Right atrium auricular region (tissue), 2 donors: ENCODE results near the gene CST11. TPM values are rescaled to one million over a fixed set of nuclear protein-coding genes. Genes with fewer than 3 reads are reported as not detected.
"Not testable (repeated sequence)": the region's sequence is repeated elsewhere in the genome, so short reads cannot be mapped to it uniquely, and the experiment has no call there.

Experiments
- DNase-seq: peaks from one replicate; pipeline ENCODE4 v3.0.0-alpha.2; 2019; ENCODE audit warnings: low spot score
- H3K27ac ChIP-seq, 2 donors: fragments of 200-600 bp; sonication (generic); 1 replicate in 1 of 2; 2 replicates in 1 of 2; pipeline ENCODE4 v1.5.1; 2016 to 2019
- H3K27me3 ChIP-seq, 2 donors: fragments of 200-600 bp; sonication (generic); one replicate each; pipeline versions ENCODE4 v1.5.1 to v1.6.0; 2017 to 2019
- H3K36me3 ChIP-seq: fragments of 200-600 bp; sonication (generic); one replicate; pipeline ENCODE4 v1.5.1; 2016
- H3K4me1 ChIP-seq, 2 donors: fragments of 200-600 bp; sonication (generic); one replicate each; pipeline versions ENCODE4 v1.5.1 to v1.6.0; 2017 to 2019
- H3K4me3 ChIP-seq, 2 donors: fragments of 200-600 bp; sonication (generic); 1 replicate in 1 of 2; 2 replicates in 1 of 2; pipeline ENCODE4 v1.5.1; 2017 to 2019; ENCODE audit warnings: mild to moderate bottlenecking in 1 of 2, moderate library complexity in 1 of 2
- H3K9me3 ChIP-seq, 2 donors: fragments of 200-600 bp; sonication (generic); one replicate each; pipeline ENCODE4 v1.5.1; 2019
- total RNA-seq, 2 donors: library from RNA; depleted of rRNA; stranded (reverse); fragments of >200 nt; gene quantifications; one replicate each; pipeline ENCODE4 v1.1.0, GENCODE V29; 2016
- TF ChIP-seq, protein P1 (sequence below), 2 donors: fragments of 200-600 bp; sonication (generic); IDR thresholded peaks; one replicate each; pipeline ENCODE4 v1.5.1; 2019; ENCODE audit warnings: antibody characterized with exemption in 2 of 2

Gene CST11
- total RNA-seq, 2 donors from 2014 or later: not detected

DNA sequence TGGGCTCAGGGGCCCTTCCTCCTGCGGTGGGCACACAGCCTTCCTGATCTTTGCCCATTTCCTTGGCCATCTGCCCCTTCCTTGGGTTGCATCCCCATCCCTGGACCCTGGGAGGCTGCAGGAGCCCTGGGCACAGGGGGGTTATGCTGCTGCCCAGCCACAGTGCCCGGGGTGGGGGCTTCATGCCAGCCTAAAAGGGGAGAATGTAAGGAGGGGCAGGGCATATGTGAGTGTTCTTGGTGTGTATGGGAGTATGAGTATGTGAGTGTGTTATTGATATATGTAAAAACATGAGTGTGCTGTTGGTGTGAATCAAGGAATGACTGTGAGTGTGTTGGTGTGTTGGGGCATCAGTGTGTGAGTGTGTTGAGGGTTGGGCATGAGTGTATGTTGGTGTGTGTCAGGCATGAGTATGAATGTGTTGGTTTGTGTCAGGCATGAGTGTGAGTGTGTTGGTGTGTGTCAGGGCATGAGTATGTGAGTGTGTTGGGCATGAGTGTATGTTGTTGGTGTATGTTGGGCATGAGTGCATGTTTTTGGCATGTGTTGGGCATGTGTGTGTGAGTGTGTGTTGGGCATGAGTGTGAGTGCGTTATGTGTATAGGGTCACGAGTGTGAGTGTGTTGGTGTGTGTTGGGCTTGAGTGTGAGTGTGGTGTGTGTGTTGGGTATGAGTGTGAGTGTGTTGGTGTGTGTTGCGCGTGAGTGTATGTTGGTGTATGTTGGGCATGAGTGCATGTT is 23.5 kb upstream of the CST11 start:
- H3K27ac ChIP-seq: no peak overlapping the region
- no peaks in the 10 kb centered on the region for H3K27me3 ChIP-seq
- no peak overlapping the region for H3K4me3 ChIP-seq
- TF ChIP-seq, protein P1, sequence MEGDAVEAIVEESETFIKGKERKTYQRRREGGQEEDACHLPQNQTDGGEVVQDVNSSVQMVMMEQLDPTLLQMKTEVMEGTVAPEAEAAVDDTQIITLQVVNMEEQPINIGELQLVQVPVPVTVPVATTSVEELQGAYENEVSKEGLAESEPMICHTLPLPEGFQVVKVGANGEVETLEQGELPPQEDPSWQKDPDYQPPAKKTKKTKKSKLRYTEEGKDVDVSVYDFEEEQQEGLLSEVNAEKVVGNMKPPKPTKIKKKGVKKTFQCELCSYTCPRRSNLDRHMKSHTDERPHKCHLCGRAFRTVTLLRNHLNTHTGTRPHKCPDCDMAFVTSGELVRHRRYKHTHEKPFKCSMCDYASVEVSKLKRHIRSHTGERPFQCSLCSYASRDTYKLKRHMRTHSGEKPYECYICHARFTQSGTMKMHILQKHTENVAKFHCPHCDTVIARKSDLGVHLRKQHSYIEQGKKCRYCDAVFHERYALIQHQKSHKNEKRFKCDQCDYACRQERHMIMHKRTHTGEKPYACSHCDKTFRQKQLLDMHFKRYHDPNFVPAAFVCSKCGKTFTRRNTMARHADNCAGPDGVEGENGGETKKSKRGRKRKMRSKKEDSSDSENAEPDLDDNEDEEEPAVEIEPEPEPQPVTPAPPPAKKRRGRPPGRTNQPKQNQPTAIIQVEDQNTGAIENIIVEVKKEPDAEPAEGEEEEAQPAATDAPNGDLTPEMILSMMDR (IDR thresholded peaks at IDR 0.05): no peak
- no peaks in the 10 kb centered on the region for H3K36me3 ChIP-seq
- DNase-seq: no peak
- H3K4me1 ChIP-seq: no peaks in the 10 kb centered on the region
- H3K9me3 ChIP-seq: no peaks in the 10 kb centered on the region

DNA sequence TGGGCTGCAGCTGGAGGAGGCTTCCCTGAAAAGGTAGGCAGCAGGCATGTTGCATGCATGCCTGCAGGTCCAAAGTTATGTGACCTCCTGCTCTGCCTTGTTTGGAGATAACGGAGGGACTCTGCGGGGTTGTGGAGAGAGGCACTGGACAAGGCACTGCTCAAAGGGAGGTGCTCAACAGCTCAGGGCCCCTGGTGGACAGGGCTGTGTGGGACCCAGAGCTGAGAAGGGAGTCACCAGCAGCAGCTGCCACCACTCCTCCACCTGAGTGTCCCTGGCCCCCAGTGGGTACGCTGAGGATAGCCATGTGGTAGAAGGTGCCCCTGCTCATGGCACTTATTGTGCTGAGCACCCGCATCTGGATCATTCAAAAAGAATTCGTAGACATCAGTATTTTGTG is 22.7 kb upstream of the CST11 start:
- H3K27ac ChIP-seq: no peak overlapping the region
- no peaks in the 10 kb centered on the region for H3K9me3 ChIP-seq
- TF ChIP-seq, protein P1 (IDR thresholded peaks at IDR 0.05): no peak
- no peaks in the 10 kb centered on the region for H3K27me3 ChIP-seq
- no peak for DNase-seq
- H3K4me1 ChIP-seq: no peaks in the 10 kb centered on the region
- no peaks in the 10 kb centered on the region for H3K36me3 ChIP-seq
- no peak overlapping the region for H3K4me3 ChIP-seq

DNA sequence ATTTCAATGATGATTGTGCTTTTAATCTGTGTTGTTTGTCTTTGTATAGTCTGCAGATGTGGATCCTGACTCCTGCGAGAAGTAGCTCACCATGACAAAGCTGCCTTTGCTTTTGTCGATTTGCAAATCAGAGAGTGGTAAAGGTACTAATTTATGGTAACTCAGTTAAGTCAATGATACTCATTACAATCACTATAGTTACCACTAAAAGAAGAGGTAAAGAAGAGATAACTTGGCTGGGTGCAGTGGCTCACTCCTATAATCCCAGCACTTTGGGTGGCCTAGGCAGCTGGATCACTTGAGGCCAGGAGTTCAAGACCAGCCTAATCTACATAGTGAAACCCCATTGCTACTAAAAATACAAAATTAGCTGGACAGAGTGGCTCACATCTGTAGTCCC is 20.6 kb upstream of the CST11 start:
- not testable (repeated sequence) for H3K27me3 ChIP-seq, H3K4me3 ChIP-seq, H3K36me3 ChIP-seq, DNase-seq, H3K27ac ChIP-seq, H3K4me1 ChIP-seq, H3K9me3 ChIP-seq

DNA sequence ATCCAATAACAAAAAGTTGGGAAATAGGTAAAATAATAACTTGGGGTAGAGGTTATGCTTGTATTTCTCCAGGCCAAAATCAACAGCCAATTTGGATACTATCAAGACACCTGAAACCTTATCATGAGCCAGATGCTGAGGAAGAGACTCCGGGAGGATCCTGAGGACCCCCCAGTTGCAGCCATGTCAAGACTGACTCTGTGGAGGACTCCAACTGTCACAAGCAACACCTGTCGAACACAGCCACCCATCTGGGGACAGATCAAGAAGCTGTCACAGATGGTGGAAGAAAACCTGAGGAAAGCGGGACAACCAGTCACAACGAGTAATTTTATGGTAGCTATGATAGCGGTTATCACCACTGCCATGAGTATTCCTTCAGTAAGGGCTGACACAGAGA is 19.6 kb upstream of the CST11 start:
- not testable (repeated sequence) for DNase-seq, H3K27ac ChIP-seq, H3K27me3 ChIP-seq, H3K36me3 ChIP-seq, H3K4me1 ChIP-seq, H3K9me3 ChIP-seq, H3K4me3 ChIP-seq

DNA sequence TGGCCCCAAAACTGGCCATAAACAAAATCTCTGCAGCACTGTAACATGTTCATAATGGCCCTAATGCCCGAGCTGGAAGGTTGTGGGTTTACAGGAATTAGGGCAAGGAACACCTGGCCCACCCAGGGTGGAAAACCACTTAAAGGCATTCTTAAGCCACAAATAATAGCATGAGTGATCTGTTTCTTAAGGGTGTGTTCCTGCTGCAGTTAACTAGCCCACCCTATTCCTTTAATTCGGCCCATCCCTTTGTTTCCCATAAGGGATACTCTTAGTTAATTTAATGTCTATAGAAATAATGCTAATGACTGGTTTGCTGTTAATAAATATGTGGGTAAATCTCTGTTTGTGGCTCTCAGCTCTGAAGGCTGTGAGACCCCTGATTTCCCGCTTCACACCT is 14.3 kb upstream of the CST11 start:
- H3K36me3 ChIP-seq, H3K4me1 ChIP-seq, H3K27me3 ChIP-seq, DNase-seq, H3K4me3 ChIP-seq, H3K27ac ChIP-seq: not testable (repeated sequence)
- peaks cover 0 to 14% of the 10 kb centered on the region in 2 donors for H3K9me3 ChIP-seq

DNA sequence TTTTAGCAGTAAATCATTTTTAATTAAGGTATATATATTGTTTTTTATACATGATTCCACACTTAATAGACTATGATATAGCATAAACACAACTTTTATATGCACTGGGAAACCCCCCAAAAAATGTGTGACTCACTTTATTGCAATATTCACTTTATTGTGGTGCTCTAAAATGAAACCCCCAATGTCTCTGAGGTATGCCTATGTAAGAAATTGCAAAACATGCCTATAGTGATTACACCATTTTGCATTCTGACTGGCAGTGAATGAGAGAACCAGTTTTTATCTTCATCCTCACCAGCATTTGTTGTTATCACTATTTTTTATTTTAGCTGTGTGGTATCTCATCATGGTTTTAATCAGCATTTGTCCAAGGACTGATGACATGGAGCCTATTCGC is 8.5 kb upstream of the CST11 start:
- Histone ChIP-seq H3K4me3 (no peak overlapping the region), H3K9me3 (peaks cover 0 to 3% of the 10 kb centered on the region in 2 donors), H3K27ac (no peak overlapping the region), H3K27me3 (no peaks in the 10 kb centered on the region), H3K4me1 (no peaks in the 10 kb centered on the region), H3K36me3 (no peaks in the 10 kb centered on the region)
- DNase-seq: no peak
- TF ChIP-seq, protein P1 (IDR thresholded peaks at IDR 0.05): no peak

DNA sequence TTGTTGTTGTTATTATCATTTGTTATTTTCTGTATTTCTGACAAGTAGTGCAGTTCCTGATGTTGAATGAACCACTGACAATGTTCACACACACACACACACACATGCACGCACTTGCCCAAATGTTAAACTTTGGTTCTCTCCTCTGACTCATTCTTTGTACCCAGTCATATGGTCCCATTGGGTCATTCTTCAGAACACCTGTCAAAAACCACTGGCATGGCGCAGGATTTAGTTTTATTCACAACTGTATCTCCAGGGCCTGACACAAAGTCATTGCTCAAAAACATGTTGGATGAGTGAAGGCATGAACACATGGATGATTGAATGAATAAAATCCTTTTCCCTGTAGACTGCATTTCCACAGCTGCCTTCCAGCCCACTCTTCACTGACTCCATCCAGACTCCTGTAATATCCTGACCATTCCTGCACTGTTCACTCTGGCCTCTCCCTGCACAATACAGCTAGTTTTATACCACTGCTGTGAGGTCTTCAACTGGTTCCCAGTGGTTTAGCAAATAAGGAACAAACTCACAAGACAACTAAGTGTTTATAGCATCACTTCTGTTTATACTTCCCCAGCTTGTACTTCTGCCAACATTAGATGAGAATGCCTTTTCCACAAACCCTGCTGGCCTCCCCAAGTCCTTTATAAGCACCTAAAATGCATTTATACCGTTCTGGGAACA is 6.9 kb upstream of the CST11 start:
- Histone ChIP-seq H3K4me1 (no peaks in the 10 kb centered on the region), H3K27me3 (no peaks in the 10 kb centered on the region), H3K36me3 (no peaks in the 10 kb centered on the region), H3K27ac (no peak overlapping the region), H3K4me3 (no peak overlapping the region), H3K9me3 (peaks cover 0 to 5% of the 10 kb centered on the region in 2 donors)
- TF ChIP-seq, protein P1 (IDR thresholded peaks at IDR 0.05): no peak
- DNase-seq: no peak
